Chondrocyte (in vitro differentiated cells): ENCODE data around the gene SH3D21. TPM values are rescaled to one million over a fixed set of nuclear protein-coding genes. Genes with fewer than 3 reads are reported as not detected.
A peak's percentile ranks its signal among the peaks of the same experiment; 100 is the strongest.

Experiments used
- DNase-seq: peaks from one replicate; pipeline ENCODE4 v3.0.0; 2021; ENCODE audit warnings: mixed read lengths, low spot score
- H3K27ac Mint-ChIP-seq: one replicate; pipeline ENCODE4 v1.8.0; 2021; ENCODE audit warnings: mild to moderate bottlenecking, moderate library complexity, mixed read lengths; ENCODE audit not compliant: unreplicated experiment
- H3K27me3 Mint-ChIP-seq: 2 replicates; pipeline ENCODE4 v1.8.0; 2021; ENCODE audit warnings: low read depth, mixed read lengths
- H3K36me3 Mint-ChIP-seq: 2 replicates; pipeline ENCODE4 v1.8.0; 2021; ENCODE audit warnings: low read depth, mixed read lengths
- H3K4me1 Mint-ChIP-seq: 2 replicates; pipeline ENCODE4 v1.8.0; 2021; ENCODE audit warnings: low read depth, mild to moderate bottlenecking, mixed read lengths
- H3K4me3 Mint-ChIP-seq: one replicate; pipeline ENCODE4 v1.8.0; 2021; ENCODE audit warnings: mild to moderate bottlenecking, moderate library complexity, mixed read lengths; ENCODE audit not compliant: unreplicated experiment
- H3K9me3 Mint-ChIP-seq: 2 replicates; pipeline ENCODE4 v1.8.0; 2021; ENCODE audit warnings: low read depth, mixed read lengths
- CTCF ChIP-seq: fragments of 200-600 bp; sonication (generic); IDR thresholded peaks from 2 replicates; pipeline ENCODE4 v1.5.0; 2021; ENCODE audit warnings: antibody characterized with exemption, mild to moderate bottlenecking, moderate library complexity
- total RNA-seq: library from RNA; stranded (reverse); gene quantifications from 3 replicates; pipeline ENCODE4 v1.2.1, GENCODE V29; 2021

SH3D21 gene
- total RNA-seq, 1 donor from 2014 or later: 10.8 TPM

GRCh38 chr1:36287595-36287994, 18.6 kb upstream of the SH3D21 start:
- Mint-ChIP-seq H3K27ac (peak overlapping the region; percentile 18), H3K9me3 (no peaks in the 10 kb centered on the region), H3K27me3 (no peaks in the 10 kb centered on the region), H3K4me3 (no peak overlapping the region), H3K4me1 (peaks cover 30% of the 10 kb centered on the region), H3K36me3 (peaks cover 33% of the 10 kb centered on the region)
- DNase-seq: no peak
- no peak for TF ChIP-seq CTCF

GRCh38 chr1:36295390-36295789, 10.8 kb upstream of the SH3D21 start:
- Mint-ChIP-seq H3K4me3 (no peak overlapping the region), H3K36me3 (peaks cover 34% of the 10 kb centered on the region), H3K27me3 (no peaks in the 10 kb centered on the region), H3K27ac (peak overlapping the region; percentile 45), H3K4me1 (peaks cover 11% of the 10 kb centered on the region), H3K9me3 (no peaks in the 10 kb centered on the region)
- no peak for DNase-seq
- TF ChIP-seq CTCF: no peak

GRCh38 chr1:36297062-36297461, 9.1 kb upstream of the SH3D21 start:
- no peak for TF ChIP-seq CTCF
- no peak overlapping the region for H3K27ac Mint-ChIP-seq
- H3K4me1 Mint-ChIP-seq: peaks cover 6% of the 10 kb centered on the region
- peaks cover 38% of the 10 kb centered on the region for H3K36me3 Mint-ChIP-seq
- H3K4me3 Mint-ChIP-seq: no peak overlapping the region
- no peaks in the 10 kb centered on the region for H3K9me3 Mint-ChIP-seq
- H3K27me3 Mint-ChIP-seq: no peaks in the 10 kb centered on the region
- DNase-seq: no peak

GRCh38 chr1:36298640-36299039, 7.5 kb upstream of the SH3D21 start:
- Mint-ChIP-seq H3K4me3 (no peak overlapping the region), H3K27ac (no peak overlapping the region), H3K36me3 (peaks cover 38% of the 10 kb centered on the region), H3K4me1 (peaks cover 6% of the 10 kb centered on the region), H3K9me3 (no peaks in the 10 kb centered on the region), H3K27me3 (no peaks in the 10 kb centered on the region)
- no peak for TF ChIP-seq CTCF
- no peak for DNase-seq

- no peak for DNase-seq
- no peaks in the 10 kb centered on the region for H3K27me3 Mint-ChIP-seq
- H3K36me3 Mint-ChIP-seq: peaks cover 32% of the 10 kb centered on the region
- TF ChIP-seq CTCF: no peak
- peak overlapping the region; percentile 9 for H3K27ac Mint-ChIP-seq
- H3K4me1 Mint-ChIP-seq: peaks cover 12% of the 10 kb centered on the region
- no peak overlapping the region for H3K4me3 Mint-ChIP-seq
- H3K9me3 Mint-ChIP-seq: no peaks in the 10 kb centered on the region
Observed at GRCh38 chr1:36300526-36300925, 5.6 kb upstream of the SH3D21 start.
